BLaER1 (cell line): Measurements from ENCODE around the gene NLRP3.

ENCODE experiments used
- H3K27ac ChIP-seq: shearing (Covaris generic); formaldehyde crosslinking; 2 replicates; pipeline ENCODE4 v1.8.1; 2022
- H3K27me3 ChIP-seq: shearing (Covaris generic); formaldehyde crosslinking; 2 replicates; pipeline ENCODE4 v1.8.1; 2022
- H3K36me3 ChIP-seq: shearing (Covaris generic); formaldehyde crosslinking; 2 replicates; pipeline ENCODE4 v1.8.1; 2022
- H3K4me1 ChIP-seq: shearing (Covaris generic); formaldehyde crosslinking; 2 replicates; pipeline ENCODE4 v1.8.1; 2022
- H3K4me2 ChIP-seq: shearing (Covaris generic); formaldehyde crosslinking; 2 replicates; pipeline ENCODE4 v1.8.1; 2022
- H3K4me3 ChIP-seq: shearing (Covaris generic); formaldehyde crosslinking; 2 replicates; pipeline ENCODE4 v1.8.1; 2022
- H3K9ac ChIP-seq: shearing (Covaris generic); formaldehyde crosslinking; 2 replicates; pipeline ENCODE4 v1.8.1; 2022
- H3K9me3 ChIP-seq: shearing (Covaris generic); formaldehyde crosslinking; 2 replicates; pipeline ENCODE4 v1.8.1; 2022
- H4K20me1 ChIP-seq: shearing (Covaris generic); formaldehyde crosslinking; 2 replicates; pipeline ENCODE4 v1.8.1; 2022
- Cebpa-rat ChIP-seq: shearing (Covaris generic); IDR thresholded peaks from 2 replicates; pipeline ENCODE4 v1.8.1; 2022

NLRP3 gene

DNA sequence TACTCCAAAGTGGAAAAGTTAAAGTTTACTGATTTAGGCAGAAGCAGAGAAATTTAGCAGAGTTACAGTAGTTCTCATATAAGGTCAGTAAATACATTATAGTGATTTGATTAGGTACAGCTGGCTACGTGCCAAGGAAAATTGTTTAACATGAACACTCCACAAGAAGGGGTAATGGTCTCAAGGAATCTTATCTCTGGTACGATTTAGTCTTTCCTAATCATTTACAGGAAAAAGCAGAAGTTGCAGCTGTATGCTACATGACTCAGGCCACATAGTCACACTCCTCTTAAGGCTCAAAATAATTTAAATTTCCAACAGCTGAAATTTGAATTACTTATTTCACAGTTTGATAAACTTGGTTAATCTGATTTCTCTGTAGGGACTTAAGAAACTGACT, 78.8 kb downstream of the NLRP3 start:
- Histone ChIP-seq H4K20me1 (no peaks in the 10 kb centered on the region), H3K27ac (no peak overlapping the region), H3K27me3 (no peaks in the 10 kb centered on the region), H3K9ac (no peak overlapping the region), H3K4me1 (no peaks in the 10 kb centered on the region), H3K36me3 (no peaks in the 10 kb centered on the region), H3K9me3 (no peaks in the 10 kb centered on the region), H3K4me3 (no peak overlapping the region), H3K4me2 (no peak overlapping the region)
- no peak for TF ChIP-seq Cebpa-rat

- H3K27ac ChIP-seq, result no peak overlapping the region
- no peaks in the 10 kb centered on the region for H3K9me3 ChIP-seq
- no peak for TF ChIP-seq Cebpa-rat
- no peak overlapping the region for H3K4me2 ChIP-seq
- no peaks in the 10 kb centered on the region for H3K36me3 ChIP-seq
- H3K27me3 ChIP-seq, result no peaks in the 10 kb centered on the region
- no peaks in the 10 kb centered on the region for H4K20me1 ChIP-seq
- no peak overlapping the region for H3K4me3 ChIP-seq
- no peak overlapping the region for H3K9ac ChIP-seq
- H3K4me1 ChIP-seq, result no peaks in the 10 kb centered on the region
Observed at GRCh38 chr1:247496581-247497285, 80.8 kb downstream of the NLRP3 start.
